Measurements from ENCODE around the gene GALNT2. TPM values are rescaled to one million over a fixed set of nuclear protein-coding genes. Genes with fewer than 3 reads are reported as not detected.
A peak's percentile ranks its signal among the peaks of the same experiment; 100 is the strongest.

The GALNT2 gene
- polyA plus RNA-seq, 3 donors = 19.6 to 25.6 (median 23.4) TPM

GRCh38 chr1:230303069-230303468 is 236.0 kb downstream of the GALNT2 start:
- TF ChIP-seq, protein P1, sequence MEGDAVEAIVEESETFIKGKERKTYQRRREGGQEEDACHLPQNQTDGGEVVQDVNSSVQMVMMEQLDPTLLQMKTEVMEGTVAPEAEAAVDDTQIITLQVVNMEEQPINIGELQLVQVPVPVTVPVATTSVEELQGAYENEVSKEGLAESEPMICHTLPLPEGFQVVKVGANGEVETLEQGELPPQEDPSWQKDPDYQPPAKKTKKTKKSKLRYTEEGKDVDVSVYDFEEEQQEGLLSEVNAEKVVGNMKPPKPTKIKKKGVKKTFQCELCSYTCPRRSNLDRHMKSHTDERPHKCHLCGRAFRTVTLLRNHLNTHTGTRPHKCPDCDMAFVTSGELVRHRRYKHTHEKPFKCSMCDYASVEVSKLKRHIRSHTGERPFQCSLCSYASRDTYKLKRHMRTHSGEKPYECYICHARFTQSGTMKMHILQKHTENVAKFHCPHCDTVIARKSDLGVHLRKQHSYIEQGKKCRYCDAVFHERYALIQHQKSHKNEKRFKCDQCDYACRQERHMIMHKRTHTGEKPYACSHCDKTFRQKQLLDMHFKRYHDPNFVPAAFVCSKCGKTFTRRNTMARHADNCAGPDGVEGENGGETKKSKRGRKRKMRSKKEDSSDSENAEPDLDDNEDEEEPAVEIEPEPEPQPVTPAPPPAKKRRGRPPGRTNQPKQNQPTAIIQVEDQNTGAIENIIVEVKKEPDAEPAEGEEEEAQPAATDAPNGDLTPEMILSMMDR (IDR thresholded peaks at IDR 0.05) = no peak
- no peaks in the 10 kb centered on the region for H3K9me3 Mint-ChIP-seq
- H3K27me3 Mint-ChIP-seq (ENCODE audit: low read depth in 3 of 3) = peaks cover 2 to 5% (median 5%) of the 10 kb centered on the region in 3 donors
- H3K79me2 ChIP-seq (ENCODE audit: insufficient read depth, low read length) = no peaks in the 10 kb centered on the region
- peaks cover 18% of the 10 kb centered on the region for H3K4me1 Mint-ChIP-seq
- intact Hi-C loops (cut with micrococcal nuclease) = no loop called here
- H3K9ac ChIP-seq (ENCODE audit: insufficient read depth, low read length, poor library complexity, severe bottlenecking) = no peak overlapping the region
- no peak overlapping the region for H2AFZ ChIP-seq (ENCODE audit: insufficient read depth, low read depth, low read length, poor library complexity, severe bottlenecking)
- H3K27ac ChIP-seq (ENCODE audit: low read depth in 1 of 2, low read length in 2 of 2) = no peak overlapping the region
- no peaks in the 10 kb centered on the region for H3K27me3 ChIP-seq (ENCODE audit: control insufficient read depth in 2 of 2, insufficient read depth in 2 of 2, low read length in 2 of 2)
- H3K4me2 ChIP-seq (replicated peaks; ENCODE audit: extremely low read depth, low read length, poor library complexity, severe bottlenecking) = no peak overlapping the region
- no peak overlapping the region for H3K27ac Mint-ChIP-seq
- H3K4me3 ChIP-seq (replicated peaks in 1 of 3; ENCODE audit: low read depth in 2 of 3, low read length in 3 of 3) = no peak overlapping the region
- no peaks in the 10 kb centered on the region for H4K20me1 ChIP-seq (ENCODE audit: insufficient read depth, low read length)
- H3K36me3 ChIP-seq (replicated peaks in 1 of 2; ENCODE audit: control insufficient read depth in 1 of 2, insufficient read depth in 2 of 2, low read length in 2 of 2) = no peaks in the 10 kb centered on the region
- no peak for DNase-seq
- 40% methylated on average over 3 of the region's 6 CpGs for WGBS (ENCODE audit: insufficient coverage)
- H3K4me1 ChIP-seq (ENCODE audit: control insufficient read depth in 1 of 2, insufficient read depth in 2 of 2, low read length in 2 of 2) = peaks cover 0 to 5% of the 10 kb centered on the region in 2 donors
- H3K36me3 Mint-ChIP-seq = no peaks in the 10 kb centered on the region
- no peaks in the 10 kb centered on the region for H3K9me3 ChIP-seq (replicated peaks in 1 of 2; ENCODE audit: control insufficient read depth in 1 of 2, insufficient read depth in 1 of 2, low read length in 2 of 2)
- H3K4me3 Mint-ChIP-seq = no peak overlapping the region

DNA sequence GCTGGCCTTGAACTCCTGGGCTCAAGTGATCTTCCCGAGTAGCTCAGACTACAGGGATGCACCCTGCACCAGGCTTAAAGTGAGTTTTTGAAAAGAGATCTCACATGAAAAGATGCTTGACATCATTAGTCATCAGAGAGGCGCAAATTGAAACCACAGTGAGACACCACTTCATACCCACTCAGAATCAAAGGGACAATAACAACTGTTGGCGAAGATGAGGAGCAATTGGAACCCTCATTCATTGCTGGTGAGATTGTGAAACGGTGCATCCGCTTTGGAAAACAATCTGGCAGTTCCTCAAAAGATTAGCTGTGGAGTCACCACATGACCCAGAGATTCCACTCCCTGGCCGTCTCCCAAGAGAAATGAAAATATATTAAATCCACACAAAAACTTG is 236.8 kb downstream of the GALNT2 start:
- no peak overlapping the region for H3K4me2 ChIP-seq (replicated peaks; ENCODE audit: extremely low read depth, low read length, poor library complexity, severe bottlenecking)
- WGBS (ENCODE audit: insufficient coverage) = 31% methylated on average over 4 of the region's 6 CpGs
- Mint-ChIP-seq H3K27me3 (ENCODE audit: low read depth in 3 of 3) (peaks cover 2 to 5% (median 5%) of the 10 kb centered on the region in 3 donors), H3K4me1 (peaks cover 18% of the 10 kb centered on the region), H3K36me3 (no peaks in the 10 kb centered on the region), H3K9me3 (no peaks in the 10 kb centered on the region), H3K4me3 (no peak overlapping the region), H3K27ac (no peak overlapping the region)
- H3K79me2 ChIP-seq (ENCODE audit: insufficient read depth, low read length) = no peaks in the 10 kb centered on the region
- no peaks in the 10 kb centered on the region for H3K9me3 ChIP-seq (replicated peaks in 1 of 2; ENCODE audit: control insufficient read depth in 1 of 2, insufficient read depth in 1 of 2, low read length in 2 of 2)
- TF ChIP-seq, protein P1 (IDR thresholded peaks at IDR 0.05) = no peak
- no peak overlapping the region for H2AFZ ChIP-seq (ENCODE audit: insufficient read depth, low read depth, low read length, poor library complexity, severe bottlenecking)
- intact Hi-C loops (cut with micrococcal nuclease) = no loop called here
- no peak overlapping the region for H3K4me3 ChIP-seq (replicated peaks in 1 of 3; ENCODE audit: low read depth in 2 of 3, low read length in 3 of 3)
- H4K20me1 ChIP-seq (ENCODE audit: insufficient read depth, low read length) = no peaks in the 10 kb centered on the region
- H3K27ac ChIP-seq (ENCODE audit: low read depth in 1 of 2, low read length in 2 of 2) = no peak overlapping the region
- H3K9ac ChIP-seq (ENCODE audit: insufficient read depth, low read length, poor library complexity, severe bottlenecking) = no peak overlapping the region
- no peaks in the 10 kb centered on the region for H3K27me3 ChIP-seq (ENCODE audit: control insufficient read depth in 2 of 2, insufficient read depth in 2 of 2, low read length in 2 of 2)
- DNase-seq = peak in 1 of 3 donors; percentile 12
- H3K4me1 ChIP-seq (ENCODE audit: control insufficient read depth in 1 of 2, insufficient read depth in 2 of 2, low read length in 2 of 2) = peaks cover 0 to 5% of the 10 kb centered on the region in 2 donors
- H3K36me3 ChIP-seq (replicated peaks in 1 of 2; ENCODE audit: control insufficient read depth in 1 of 2, insufficient read depth in 2 of 2, low read length in 2 of 2) = no peaks in the 10 kb centered on the region

Data from CD14-positive monocyte (primary cell).